Measurements from ENCODE around the gene NKIRAS1.
"Not testable (repeated sequence)": the region's sequence is repeated elsewhere in the genome, so short reads cannot be mapped to it uniquely, and the experiment has no call there.

Gene NKIRAS1

DNA sequence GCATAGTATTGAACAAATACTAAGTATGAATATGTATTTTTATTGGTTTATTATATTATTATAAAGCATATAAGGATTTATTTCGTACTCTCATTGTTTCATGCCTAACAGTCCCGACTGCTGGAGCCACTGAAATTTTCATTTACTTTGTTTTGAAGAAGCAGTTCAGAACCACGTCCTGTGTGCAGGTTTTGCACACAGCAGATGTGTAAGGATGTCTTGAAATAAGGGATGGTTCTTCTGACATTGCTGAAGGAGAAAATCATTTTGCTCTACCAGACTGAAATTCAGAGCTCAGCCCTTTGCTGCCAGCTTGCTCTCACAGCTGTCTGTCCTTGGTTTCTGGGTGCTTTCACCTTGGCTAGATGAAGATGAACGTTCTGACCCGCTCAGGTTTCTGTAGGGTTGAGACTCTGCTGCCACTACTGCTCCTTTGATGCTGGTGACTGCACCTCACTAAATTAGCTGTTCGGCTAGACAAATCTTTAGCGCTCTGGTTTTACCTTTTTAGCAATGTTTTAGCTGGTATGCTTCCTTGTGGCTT lies 56.9 kb downstream of the NKIRAS1 start:
- Histone ChIP-seq H3K27me3 (ENCODE audit: insufficient read depth, poor library complexity, severe bottlenecking) (no peaks in the 10 kb centered on the region), H3K27ac (replicated peaks) (no peak overlapping the region), H3K4me3 (replicated peaks; ENCODE audit: insufficient read depth, low read length) (no peak overlapping the region)
- TF ChIP-seq GABPA (IDR thresholded peaks at IDR 0.05; ENCODE audit: low read depth) (no peak), SPI1 (IDR thresholded peaks at IDR 0.05; ENCODE audit: borderline replicate concordance, low read depth) (no peak)
- DNase-seq (ENCODE audit: low read depth in 1 of 2, low spot score in 1 of 2) = no peak

DNA sequence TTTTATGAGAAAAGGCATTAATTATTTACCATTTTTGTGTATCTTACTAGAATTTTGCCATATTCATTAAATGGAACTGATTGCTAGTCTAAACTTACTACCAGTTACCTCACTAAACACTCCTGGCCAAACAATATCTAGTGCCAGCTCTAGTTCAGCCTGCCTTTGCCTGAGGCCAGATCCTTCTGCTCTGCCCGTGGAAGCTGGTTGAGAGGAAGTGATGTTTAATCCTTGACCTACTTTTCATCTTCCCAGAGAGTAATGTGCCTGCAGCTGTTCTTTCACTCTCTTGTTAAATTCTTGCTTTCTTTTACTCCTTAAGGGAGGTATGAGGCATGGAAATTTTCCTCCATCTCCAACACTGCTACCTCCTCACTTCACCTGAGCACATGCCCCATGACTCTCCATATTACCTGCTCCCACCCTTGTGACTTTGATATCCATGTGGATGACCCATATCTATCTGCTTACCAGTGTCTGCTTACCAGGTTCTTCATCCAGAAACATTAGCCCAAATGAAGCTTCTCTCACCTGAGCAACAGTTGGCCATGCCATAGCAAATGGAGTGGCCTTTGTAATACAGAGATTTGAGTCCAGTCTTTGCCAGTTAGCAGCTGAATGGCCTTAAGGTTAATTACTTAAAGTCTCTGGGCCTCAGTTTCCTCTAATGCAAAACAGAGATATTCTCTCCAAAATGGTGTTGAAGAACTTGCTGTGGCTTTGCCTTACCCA lies 57.6 kb downstream of the NKIRAS1 start:
- no peak for DNase-seq (ENCODE audit: low read depth in 1 of 2, low spot score in 1 of 2)
- Histone ChIP-seq H3K27me3 (ENCODE audit: insufficient read depth, poor library complexity, severe bottlenecking) (no peaks in the 10 kb centered on the region), H3K27ac (replicated peaks) (no peak overlapping the region), H3K4me3 (replicated peaks; ENCODE audit: insufficient read depth, low read length) (no peak overlapping the region)
- TF ChIP-seq POLR2AphosphoS5 (IDR thresholded peaks at IDR 0.05; ENCODE audit: low read depth) (no peak), GABPA (IDR thresholded peaks at IDR 0.05; ENCODE audit: low read depth) (no peak), SPI1 (IDR thresholded peaks at IDR 0.05; ENCODE audit: borderline replicate concordance, low read depth) (no peak; the same call in 1 of the 2 replicates)
- TF ChIP-seq, protein P1, sequence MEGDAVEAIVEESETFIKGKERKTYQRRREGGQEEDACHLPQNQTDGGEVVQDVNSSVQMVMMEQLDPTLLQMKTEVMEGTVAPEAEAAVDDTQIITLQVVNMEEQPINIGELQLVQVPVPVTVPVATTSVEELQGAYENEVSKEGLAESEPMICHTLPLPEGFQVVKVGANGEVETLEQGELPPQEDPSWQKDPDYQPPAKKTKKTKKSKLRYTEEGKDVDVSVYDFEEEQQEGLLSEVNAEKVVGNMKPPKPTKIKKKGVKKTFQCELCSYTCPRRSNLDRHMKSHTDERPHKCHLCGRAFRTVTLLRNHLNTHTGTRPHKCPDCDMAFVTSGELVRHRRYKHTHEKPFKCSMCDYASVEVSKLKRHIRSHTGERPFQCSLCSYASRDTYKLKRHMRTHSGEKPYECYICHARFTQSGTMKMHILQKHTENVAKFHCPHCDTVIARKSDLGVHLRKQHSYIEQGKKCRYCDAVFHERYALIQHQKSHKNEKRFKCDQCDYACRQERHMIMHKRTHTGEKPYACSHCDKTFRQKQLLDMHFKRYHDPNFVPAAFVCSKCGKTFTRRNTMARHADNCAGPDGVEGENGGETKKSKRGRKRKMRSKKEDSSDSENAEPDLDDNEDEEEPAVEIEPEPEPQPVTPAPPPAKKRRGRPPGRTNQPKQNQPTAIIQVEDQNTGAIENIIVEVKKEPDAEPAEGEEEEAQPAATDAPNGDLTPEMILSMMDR (IDR thresholded peaks at IDR 0.05; ENCODE audit: insufficient read depth, low read length) = no peak
- TF ChIP-seq, protein P2, sequence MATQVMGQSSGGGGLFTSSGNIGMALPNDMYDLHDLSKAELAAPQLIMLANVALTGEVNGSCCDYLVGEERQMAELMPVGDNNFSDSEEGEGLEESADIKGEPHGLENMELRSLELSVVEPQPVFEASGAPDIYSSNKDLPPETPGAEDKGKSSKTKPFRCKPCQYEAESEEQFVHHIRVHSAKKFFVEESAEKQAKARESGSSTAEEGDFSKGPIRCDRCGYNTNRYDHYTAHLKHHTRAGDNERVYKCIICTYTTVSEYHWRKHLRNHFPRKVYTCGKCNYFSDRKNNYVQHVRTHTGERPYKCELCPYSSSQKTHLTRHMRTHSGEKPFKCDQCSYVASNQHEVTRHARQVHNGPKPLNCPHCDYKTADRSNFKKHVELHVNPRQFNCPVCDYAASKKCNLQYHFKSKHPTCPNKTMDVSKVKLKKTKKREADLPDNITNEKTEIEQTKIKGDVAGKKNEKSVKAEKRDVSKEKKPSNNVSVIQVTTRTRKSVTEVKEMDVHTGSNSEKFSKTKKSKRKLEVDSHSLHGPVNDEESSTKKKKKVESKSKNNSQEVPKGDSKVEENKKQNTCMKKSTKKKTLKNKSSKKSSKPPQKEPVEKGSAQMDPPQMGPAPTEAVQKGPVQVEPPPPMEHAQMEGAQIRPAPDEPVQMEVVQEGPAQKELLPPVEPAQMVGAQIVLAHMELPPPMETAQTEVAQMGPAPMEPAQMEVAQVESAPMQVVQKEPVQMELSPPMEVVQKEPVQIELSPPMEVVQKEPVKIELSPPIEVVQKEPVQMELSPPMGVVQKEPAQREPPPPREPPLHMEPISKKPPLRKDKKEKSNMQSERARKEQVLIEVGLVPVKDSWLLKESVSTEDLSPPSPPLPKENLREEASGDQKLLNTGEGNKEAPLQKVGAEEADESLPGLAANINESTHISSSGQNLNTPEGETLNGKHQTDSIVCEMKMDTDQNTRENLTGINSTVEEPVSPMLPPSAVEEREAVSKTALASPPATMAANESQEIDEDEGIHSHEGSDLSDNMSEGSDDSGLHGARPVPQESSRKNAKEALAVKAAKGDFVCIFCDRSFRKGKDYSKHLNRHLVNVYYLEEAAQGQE (IDR thresholded peaks at IDR 0.05; ENCODE audit: insufficient replicate concordance, low read depth) = no peak

DNA sequence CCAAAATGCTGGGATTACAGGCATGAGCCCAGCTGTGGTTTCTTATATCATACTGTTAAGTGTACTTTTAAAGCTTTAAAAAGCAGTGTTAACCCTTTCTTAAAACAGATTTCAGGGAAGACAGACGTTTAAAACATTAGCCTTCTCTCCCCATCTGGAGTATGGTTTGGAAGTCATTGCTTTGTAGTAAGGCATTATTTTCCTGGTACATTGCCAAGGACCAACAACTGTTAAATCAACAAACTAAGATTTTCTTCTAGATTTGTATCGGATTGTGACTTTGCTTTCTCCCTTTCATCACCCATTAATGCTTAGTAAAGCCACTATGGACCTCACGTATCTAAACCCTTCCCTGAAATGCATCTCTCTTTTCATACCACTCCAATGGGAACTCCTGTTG lies 60.5 kb downstream of the NKIRAS1 start:
- Histone ChIP-seq H3K4me3 (replicated peaks; ENCODE audit: insufficient read depth, low read length) (no peak overlapping the region), H3K27me3 (ENCODE audit: insufficient read depth, poor library complexity, severe bottlenecking) (no peaks in the 10 kb centered on the region), H3K27ac (replicated peaks) (no peak overlapping the region)
- TF ChIP-seq, protein P2 (IDR thresholded peaks at IDR 0.05; ENCODE audit: insufficient replicate concordance, low read depth) = no peak
- TF ChIP-seq, protein P1 (IDR thresholded peaks at IDR 0.05; ENCODE audit: insufficient read depth, low read length) = no peak
- TF ChIP-seq POLR2AphosphoS5 (IDR thresholded peaks at IDR 0.05; ENCODE audit: low read depth) (no peak), SPI1 (IDR thresholded peaks at IDR 0.05; ENCODE audit: borderline replicate concordance, low read depth) (no peak), GABPA (IDR thresholded peaks at IDR 0.05; ENCODE audit: low read depth) (no peak)
- no peak for DNase-seq (ENCODE audit: low read depth in 1 of 2, low spot score in 1 of 2)

DNA sequence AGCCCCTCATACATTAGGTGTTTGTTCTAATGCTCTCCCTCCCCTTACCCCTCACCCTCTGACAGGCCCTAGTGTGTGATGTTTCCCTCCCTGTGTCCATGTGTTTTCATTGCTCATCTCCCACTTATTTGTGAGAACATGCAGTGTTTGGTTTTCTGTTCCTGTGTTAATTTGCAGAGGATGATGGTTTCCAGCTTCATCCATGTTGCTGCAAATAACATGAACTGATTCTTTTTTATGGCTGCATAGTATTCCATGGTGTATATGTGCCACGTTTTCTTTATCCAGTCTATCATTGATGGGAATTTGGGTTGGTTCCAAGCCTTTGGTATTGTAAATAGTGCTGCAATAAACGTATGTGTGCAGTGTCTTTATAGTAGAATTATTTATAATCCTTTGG lies 67.3 kb downstream of the NKIRAS1 start:
- not testable (repeated sequence) for H3K27ac ChIP-seq (replicated peaks); H3K4me3 ChIP-seq (replicated peaks; ENCODE audit: insufficient read depth, low read length); H3K27me3 ChIP-seq (ENCODE audit: insufficient read depth, poor library complexity, severe bottlenecking); DNase-seq (ENCODE audit: low read depth in 1 of 2, low spot score in 1 of 2)
